B cell (primary cell): Measurements from ENCODE around the gene NBEA. TPM values are rescaled to one million over a fixed set of nuclear protein-coding genes. Genes with fewer than 3 reads are reported as not detected.

Source experiments
- ATAC-seq: fragments of 200-7000 bp; cut with Tn5 transposase; one replicate; pipeline ENCODE4 v1.10.0; 2021; ENCODE audit warnings: low read depth, mild to moderate bottlenecking, moderate number of reproducible peaks, moderate library complexity
- CTCF ChIA-PET: fragments of 350-600 bp; sonication (Branson Sonifier 250); formaldehyde crosslinking; loops from one replicate; lab custom pipeline; 2021; ENCODE audit warnings: antibody characterized with exemption, inconsistent platforms; lab: Charles Lee
- POLR2A ChIA-PET: fragments of 350-600 bp; sonication (Branson Sonifier 250); formaldehyde crosslinking; loops from one replicate; lab custom pipeline; 2021; ENCODE audit warnings: antibody characterized with exemption; lab: Charles Lee
- DNase-seq: peaks from one replicate; pipeline ENCODE4 v3.0.0; 2013
- H2AFZ ChIP-seq: 2 replicates; pipeline ENCODE4 v1.6.1; 2012; ENCODE audit warnings: mild to moderate bottlenecking, low read depth, low read length; ENCODE audit not compliant: insufficient read depth, poor library complexity, severe bottlenecking
- H3K27ac ChIP-seq, 2 donors: 1 replicate in 1 of 2; 2 replicates in 1 of 2; pipeline ENCODE4 v1.5.1; 2012 to 2013; ENCODE audit warnings: low read length in 2 of 2, mild to moderate bottlenecking in 2 of 2, moderate library complexity in 1 of 2
- H3K27me3 ChIP-seq, 4 experiments: fragments of 200-600 bp in 1 of 4; sonication (generic) in 1 of 4; replicated peaks in 1 of 4; 1 replicate in 2 of 4; 2 replicates in 2 of 4; pipeline versions ENCODE4 v1.6.1 to v1.7.0; 2013 to 2016; ENCODE audit warnings: low read length in 3 of 4, mild to moderate bottlenecking in 2 of 4, mixed read lengths in 1 of 4, moderate library complexity in 1 of 4; ENCODE audit not compliant: insufficient read depth in 4 of 4, control insufficient read depth in 3 of 4; ENCODE audit errors: control extremely low read depth in 1 of 4
- H3K36me3 ChIP-seq, 2 experiments: replicated peaks in 1 of 2; 1 replicate in 1 of 2; 2 replicates in 1 of 2; pipeline versions ENCODE4 v1.6.1 to v1.7.1; 2013; ENCODE audit warnings: low read length in 1 of 2; ENCODE audit not compliant: insufficient read depth in 2 of 2, control insufficient read depth in 1 of 2; ENCODE audit errors: control extremely low read depth in 1 of 2, extremely low read depth in 1 of 2
- H3K4me1 ChIP-seq, 2 donors: fragments of 200-600 bp in 1 of 2; sonication (generic) in 1 of 2; 1 replicate in 1 of 2; 2 replicates in 1 of 2; pipeline versions ENCODE4 v1.5.1 to v1.6.1; 2013 to 2017; ENCODE audit warnings: low read length in 2 of 2; ENCODE audit not compliant: control insufficient read depth in 2 of 2, insufficient read depth in 2 of 2
- H3K4me2 ChIP-seq: replicated peaks from 2 replicates; pipeline ENCODE3; 2012; ENCODE audit warnings: mild to moderate bottlenecking, low read depth, low read length; ENCODE audit not compliant: poor library complexity, severe bottlenecking
- H3K4me3 ChIP-seq, 5 experiments: fragments of 200-600 bp in 1 of 5; sonication (generic) in 1 of 5; 1 replicate in 3 of 5; 2 replicates in 2 of 5; pipeline versions ENCODE4 v1.5.1 to v1.7.0; 2011 to 2016; ENCODE audit warnings: low read length in 4 of 5, mild to moderate bottlenecking in 4 of 5, low read depth in 2 of 5, control low read depth in 1 of 5, moderate library complexity in 1 of 5; ENCODE audit not compliant: insufficient read depth in 1 of 5; ENCODE audit errors: control extremely low read depth in 1 of 5, extremely low read depth in 1 of 5
- H3K79me2 ChIP-seq: fragments of 200-600 bp; sonication (generic); one replicate; pipeline ENCODE4 v1.6.0; 2016; ENCODE audit warnings: low read length; ENCODE audit not compliant: control insufficient read depth, insufficient read depth
- H3K9ac ChIP-seq: fragments of 200-600 bp; sonication (generic); 2 replicates; pipeline ENCODE4 v1.6.1; 2017; ENCODE audit warnings: mild to moderate bottlenecking, low read length, moderate library complexity
- H3K9me3 ChIP-seq, 3 donors: one replicate each; pipeline versions ENCODE4 v1.6.1 to v1.7.1; 2013; ENCODE audit warnings: low read length in 2 of 3; ENCODE audit not compliant: control insufficient read depth in 2 of 3, insufficient read depth in 1 of 3; ENCODE audit errors: control extremely low read depth in 1 of 3
- H4K20me1 ChIP-seq: 2 replicates; pipeline ENCODE4 v1.6.0; 2012; ENCODE audit warnings: mild to moderate bottlenecking, low read length; ENCODE audit not compliant: insufficient read depth, control insufficient read depth, poor library complexity, severe bottlenecking
- H3K27ac Mint-ChIP-seq: one replicate; pipeline ENCODE4 v1.8.0; 2021; ENCODE audit warnings: mixed read lengths
- H3K27me3 Mint-ChIP-seq: one replicate; pipeline ENCODE4 v1.8.0; 2021; ENCODE audit warnings: mixed read lengths
- H3K4me1 Mint-ChIP-seq: one replicate; pipeline ENCODE4 v1.8.0; 2021; ENCODE audit warnings: mixed read lengths
- H3K4me3 Mint-ChIP-seq: one replicate; pipeline ENCODE4 v1.8.0; 2021; ENCODE audit warnings: mixed read lengths
- H3K9me3 Mint-ChIP-seq: one replicate; pipeline ENCODE4 v1.8.0; 2022; ENCODE audit warnings: mixed read lengths; ENCODE audit not compliant: insufficient read depth
- CTCF ChIP-seq: fragments of 200-600 bp; IDR thresholded peaks from one replicate; pipeline ENCODE4 v1.8.0; 2022; ENCODE audit warnings: antibody characterized with exemption, mild to moderate bottlenecking
- EZH2 ChIP-seq: IDR thresholded peaks from 2 replicates; pipeline ENCODE4 v1.6.1; 2012; ENCODE audit warnings: borderline replicate concordance, low read depth, mild to moderate bottlenecking, moderate library complexity, low read length; ENCODE audit not compliant: insufficient read depth, poor library complexity, severe bottlenecking
- WGBS: methylation state at CpG from one replicate; pipeline ENCODE4 v1.1.5; 2013; ENCODE audit warnings: missing lambda C conversion rate; ENCODE audit not compliant: insufficient coverage; 5-methylcytosine and 5-hydroxymethylcytosine counted together
- intact Hi-C: fragments of 100-400 bp; cut with micrococcal nuclease; formaldehyde crosslinking; loops from one replicate; pipeline ENCODE4 v1.10.0; 2022
- polyA plus RNA-seq: library from polyadenylated mRNA; depleted of rRNA; stranded (reverse); fragments of >200 nt; gene quantifications from 2 replicates; pipeline ENCODE4 v1.2.3, GENCODE V29; 2012
- total RNA-seq, 2 donors: library from RNA; stranded (reverse); fragments of 120-200 nt in 1 of 2; gene quantifications; 1 replicate in 1 of 2; 2 replicates in 1 of 2; pipeline versions ENCODE4 v1.2.3 to v1.2.4, GENCODE V29; 2013 to 2022

Gene NBEA
- total and polyA plus RNA-seq, 2 donors (not counting 1 experiment from before 2014, with no cell fraction given) = 1.5 to 10.7 TPM

GRCh38 chr13:35278917-35279316, 336.8 kb downstream of the NBEA start:
- no peak overlapping the region for H3K27ac ChIP-seq
- Mint-ChIP-seq H3K9me3 (no peaks in the 10 kb centered on the region), H3K27me3 (no peaks in the 10 kb centered on the region), H3K4me3 (no peak overlapping the region), H3K4me1 (no peaks in the 10 kb centered on the region), H3K27ac (no peak overlapping the region)
- intact Hi-C loops = no loop called here
- H3K4me3 ChIP-seq = no peak overlapping the region
- H3K79me2 ChIP-seq = no peaks in the 10 kb centered on the region
- H3K27me3 ChIP-seq = no peaks in the 10 kb centered on the region
- H2AFZ ChIP-seq = no peak overlapping the region
- DNase-seq = no peak
- H3K9me3 ChIP-seq = no peaks in the 10 kb centered on the region
- no peaks in the 10 kb centered on the region for H3K4me1 ChIP-seq
- no peaks in the 10 kb centered on the region for H3K36me3 ChIP-seq
- POLR2A ChIA-PET = no interaction called here
- H3K9ac ChIP-seq = no peak overlapping the region
- H4K20me1 ChIP-seq = no peaks in the 10 kb centered on the region
- TF ChIP-seq CTCF = no peak
- TF ChIP-seq EZH2 = no peak
- CTCF ChIA-PET = no interaction called here
- ATAC-seq = no peak
- no peak overlapping the region for H3K4me2 ChIP-seq

- no peaks in the 10 kb centered on the region for H3K27me3 ChIP-seq
- H3K9ac ChIP-seq = no peak overlapping the region
- intact Hi-C loops = no loop called here
- H3K9me3 ChIP-seq = no peaks in the 10 kb centered on the region
- no peaks in the 10 kb centered on the region for H3K79me2 ChIP-seq
- no peaks in the 10 kb centered on the region for H3K9me3 Mint-ChIP-seq
- H3K4me2 ChIP-seq = no peak overlapping the region
- H3K27ac Mint-ChIP-seq = no peak overlapping the region
- no peak overlapping the region for H3K4me3 ChIP-seq
- no peaks in the 10 kb centered on the region for H4K20me1 ChIP-seq
- H3K27me3 Mint-ChIP-seq = no peaks in the 10 kb centered on the region
- H3K4me1 ChIP-seq = no peaks in the 10 kb centered on the region
- H3K36me3 ChIP-seq = no peaks in the 10 kb centered on the region
- ChIA-PET POLR2A (no interaction called here), CTCF (no interaction called here)
- no peak for DNase-seq
- H2AFZ ChIP-seq = no peak overlapping the region
- no peak overlapping the region for H3K27ac ChIP-seq
- H3K4me3 Mint-ChIP-seq = no peak overlapping the region
- no peak for ATAC-seq
- H3K4me1 Mint-ChIP-seq = no peaks in the 10 kb centered on the region
- no peak for TF ChIP-seq EZH2
- TF ChIP-seq CTCF = no peak
- WGBS = no CpG with 5 or more reads among the region's 1 CpG
These were observed 337.4 kb downstream of the NBEA start for GRCh38 chr13:35279500-35279899.
